HepG2 (cell line): Measurements from ENCODE around the gene NUDT10. TPM values are rescaled to one million over a fixed set of nuclear protein-coding genes. Genes with fewer than 3 reads are reported as not detected.

Experiments
- ATAC-seq: fragments of 200-7000 bp; cut with Tn5 transposase; 3 replicates; pipeline ENCODE4 v1.9.1; 2020; ENCODE audit warnings: mild to moderate bottlenecking, moderate library complexity
- BruUV-seq: library from RNA; stranded (reverse); fragments of 400-500 nt; replicated peaks from 2 replicates; lab custom pipeline; 2021; lab: Mats Ljungman, UMichigan
- CTCF ChIA-PET: fragments of 300-600 bp; formaldehyde crosslinking; extraction: SDS; loops from one replicate; lab custom pipeline; 2021; ENCODE audit warnings: low total read pairs, inconsistent platforms, low intra/inter-chr PET ratio; lab: Yijun Ruan, JAX
- POLR2A ChIA-PET: fragments of 350-600 bp; sonication (Branson Sonifier 250); formaldehyde crosslinking; loops from one replicate; lab custom pipeline; 2020; ENCODE audit warnings: antibody characterized with exemption, inconsistent platforms; lab: Yijun Ruan, JAX
- DNase-seq: peaks from one replicate; pipeline ENCODE4 v3.0.0-alpha.2; 2015; ENCODE audit warnings: low spot score
- FAIRE-seq: peaks from 3 replicates; lab custom pipeline; 2011; peaks lifted over from hg19 to GRCh38; lab: Jason Lieb, UNC
- H2AFZ ChIP-seq: one replicate; pipeline ENCODE4 v1.6.1; 2011; ENCODE audit warnings: low read length, inconsistent platforms
- H3K27ac ChIP-seq: fragments of 300-600 bp; 3 replicates; pipeline ENCODE4 v1.8.0; 2011; ENCODE audit warnings: mixed run types, mild to moderate bottlenecking, mixed read lengths, low read length, inconsistent platforms; ENCODE audit not compliant: insufficient read depth; ENCODE audit errors: extremely low read length
- H3K27me3 ChIP-seq, 2 experiments: fragments of 200-600 bp in 1 of 2; 2 replicates in 1 of 2; 3 replicates in 1 of 2; pipeline versions ENCODE4 v1.6.0 to v1.8.0; 2011; ENCODE audit warnings: low read length in 2 of 2, mild to moderate bottlenecking in 2 of 2, moderate library complexity in 2 of 2, inconsistent platforms in 1 of 2; ENCODE audit not compliant: insufficient read depth in 2 of 2, control insufficient read depth in 1 of 2
- H3K36me3 ChIP-seq, 2 experiments: fragments of 200-600 bp in 1 of 2; replicated peaks in 1 of 2; 2 replicates in 1 of 2; 3 replicates in 1 of 2; pipeline versions ENCODE4 v1.5.1 to v1.8.0; 2011; ENCODE audit warnings: low read length in 2 of 2, inconsistent platforms in 1 of 2; ENCODE audit not compliant: insufficient read depth in 2 of 2, control insufficient read depth in 1 of 2
- H3K4me1 ChIP-seq: 2 replicates; pipeline ENCODE4 v1.5.1; 2012; ENCODE audit warnings: low read length, inconsistent platforms; ENCODE audit not compliant: insufficient read depth
- H3K4me2 ChIP-seq: 2 replicates; pipeline ENCODE4 v1.6.0; 2011; ENCODE audit warnings: low read depth, low read length, inconsistent platforms
- H3K4me3 ChIP-seq, 3 experiments: fragments of 200-600 bp in 1 of 3; sonication (generic), shearing (Covaris generic) in 1 of 3; replicated peaks in 1 of 3; 2 replicates each; pipeline ENCODE4 v1.5.1; 2011 to 2016; ENCODE audit warnings: low read length in 3 of 3, inconsistent platforms in 2 of 3, low read depth in 2 of 3, mild to moderate bottlenecking in 2 of 3, control low read depth in 1 of 3, mixed read lengths in 1 of 3; ENCODE audit not compliant: insufficient read depth in 1 of 3
- H3K79me2 ChIP-seq: one replicate; pipeline ENCODE4 v1.6.1; 2011; ENCODE audit warnings: low read length, inconsistent platforms; ENCODE audit not compliant: insufficient read depth
- H3K9ac ChIP-seq: 2 replicates; pipeline ENCODE4 v1.6.0; 2011; ENCODE audit warnings: mild to moderate bottlenecking, low read depth, low read length, inconsistent platforms; ENCODE audit not compliant: insufficient read depth
- H3K9me3 ChIP-seq: 2 replicates; pipeline ENCODE4 v1.5.1; 2012; ENCODE audit warnings: mild to moderate bottlenecking, low read length
- H4K20me1 ChIP-seq: 2 replicates; pipeline ENCODE4 v1.6.0; 2011; ENCODE audit warnings: inconsistent platforms, mild to moderate bottlenecking, low read length, moderate library complexity; ENCODE audit not compliant: insufficient read depth
- FOXK1 ChIP-seq: sonication (generic); formaldehyde crosslinking; IDR thresholded peaks from 2 replicates; pipeline ENCODE4 v1.4.0; 2020; ENCODE audit warnings: low read depth, missing genetic modification reagents, borderline replicate concordance
- MTF1 ChIP-seq: sonication (generic); formaldehyde crosslinking; IDR thresholded peaks from 2 replicates; pipeline ENCODE4 v1.5.0; 2020; ENCODE audit warnings: missing genetic modification reagents
- PCBP1 ChIP-seq: fragments of 200-400 bp; formaldehyde crosslinking; IDR thresholded peaks from 2 replicates; pipeline ENCODE4 v1.6.1; 2017; ENCODE audit warnings: mild to moderate bottlenecking, low read depth, low read length, borderline replicate concordance
- RARG ChIP-seq: sonication (generic); formaldehyde crosslinking; IDR thresholded peaks from 2 replicates; pipeline ENCODE4 v1.4.0; 2020; ENCODE audit warnings: low read depth, mild to moderate bottlenecking, missing genetic modification reagents
- RORA ChIP-seq: sonication (generic); formaldehyde crosslinking; IDR thresholded peaks from 2 replicates; pipeline ENCODE4 v1.5.0; 2020; ENCODE audit warnings: mild to moderate bottlenecking, missing genetic modification reagents, moderate library complexity
- SNAPC2 ChIP-seq: sonication (generic); formaldehyde crosslinking; IDR thresholded peaks from 2 replicates; pipeline ENCODE4 v1.8.1; 2022; ENCODE audit warnings: mild to moderate bottlenecking, missing genetic modification reagents
- ZNF672 ChIP-seq: sonication (generic); formaldehyde crosslinking; IDR thresholded peaks from 2 replicates; pipeline ENCODE4 v1.8.1; 2022; ENCODE audit warnings: missing genetic modification reagents
- ZZZ3 ChIP-seq: sonication (generic); formaldehyde crosslinking; IDR thresholded peaks from 2 replicates; pipeline ENCODE4 v1.4.0; 2020; ENCODE audit warnings: missing genetic modification reagents, mild to moderate bottlenecking, borderline replicate concordance
- WGBS: methylation state at CpG from one replicate; pipeline ENCODE4 v1.1.6; 2017; ENCODE audit warnings: low lambda C conversion rate; 5-methylcytosine and 5-hydroxymethylcytosine counted together
- in situ Hi-C: cut with HindIII; loops from 2 replicates; pipeline ENCODE4 v1.10.0; 2017; ENCODE audit warnings: low pct_unique_long_range_greater_than_20kb; ENCODE audit not compliant: extremely low pct_ligation_motif_present
- intact Hi-C: fragments of 100-400 bp; cut with micrococcal nuclease; formaldehyde crosslinking; loops from one replicate; pipeline ENCODE4 v1.10.0; 2022; ENCODE audit not compliant: unreplicated experiment
- polyA plus RNA-seq, 8 experiments: library from polyadenylated mRNA; depleted of rRNA in 3 of 8; stranded (reverse) in 7 of 8; unstranded in 1 of 8; fragments of >200 nt; fragmentation: Illumina TruSeq in 4 of 8; extraction: Trizol in 4 of 8; gene quantifications; 2 replicates each; pipeline versions ENCODE4 v1.2.1 to v1.2.3, GENCODE V29; 2011 to 2016; ENCODE audit warnings: low read depth in 4 of 8, missing spikeins in 1 of 8, mixed read lengths in 1 of 8; ENCODE audit not compliant: insufficient read depth in 1 of 8
- total RNA-seq, 5 experiments: library from RNA; depleted of rRNA; stranded (reverse); fragments of >200 nt; fragmentation: Illumina TruSeq; extraction: Trizol; gene quantifications; 2 replicates each; pipeline ENCODE4 v1.2.3, GENCODE V29; 2016; ENCODE audit warnings: low read depth in 1 of 5
- TF ChIP-seq, protein P1 (sequence below): sonication (generic); formaldehyde crosslinking; IDR thresholded peaks from 2 replicates; pipeline ENCODE4 v1.4.0; 2020; ENCODE audit warnings: missing genetic modification reagents
- TF ChIP-seq, protein P2 (sequence below): sonication (generic); formaldehyde crosslinking; conservative IDR thresholded peaks from 2 replicates; pipeline ENCODE4 v1.4.0; 2020; ENCODE audit warnings: missing genetic modification reagents
- TF ChIP-seq, protein P3 (sequence below): sonication (generic); formaldehyde crosslinking; IDR thresholded peaks from 2 replicates; pipeline ENCODE4 v1.4.0; 2020; ENCODE audit warnings: mild to moderate bottlenecking, missing genetic modification reagents

Gene NUDT10
- total and polyA plus RNA-seq, 2 of the 13 experiments (the other 11 are each of a cell fraction or from before 2014, with no cell fraction given), result not detected

DNA sequence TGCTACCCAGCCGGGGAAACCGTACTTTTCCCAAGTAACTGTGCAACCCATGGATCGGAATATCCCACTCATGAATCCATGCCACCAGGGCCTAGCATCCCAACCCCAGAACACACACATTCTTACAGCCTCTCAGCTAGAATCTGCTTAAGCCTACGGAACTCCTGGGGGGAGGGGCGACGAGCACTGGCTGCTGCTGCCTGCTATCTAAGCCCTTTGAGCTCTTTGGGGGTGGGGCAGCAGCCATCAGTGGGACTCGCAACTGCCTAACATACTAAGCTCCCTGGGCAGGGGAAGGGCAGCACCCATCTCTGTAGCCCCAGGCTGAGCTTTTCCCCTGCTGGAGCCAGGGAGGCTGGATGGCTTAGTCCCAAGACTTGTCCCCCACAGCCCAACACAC is 28.6 kb downstream of the NUDT10 start:
- in situ Hi-C loops, result no loop called here
- CTCF ChIA-PET, result no interaction called here
- Histone ChIP-seq H3K4me1 (no peaks in the 10 kb centered on the region), H4K20me1 (no peaks in the 10 kb centered on the region), H3K36me3 (no peaks in the 10 kb centered on the region), H3K27ac (no peak overlapping the region), H2AFZ (no peak overlapping the region), H3K9me3 (no peaks in the 10 kb centered on the region), H3K4me3 (no peak overlapping the region)
- ATAC-seq (no peak), FAIRE-seq (no peak), DNase-seq (no peak)
- POLR2A ChIA-PET, result no interaction called here
- WGBS, result 67% methylated on average over 1 of the region's 7 CpGs
- TF ChIP-seq SNAPC2 (CRISPR knock-in tag), result no peak
- no peak for TF ChIP-seq RARG (CRISPR knock-in tag)
- no peak for TF ChIP-seq ZZZ3 (CRISPR knock-in tag)
- TF ChIP-seq, protein P1, sequence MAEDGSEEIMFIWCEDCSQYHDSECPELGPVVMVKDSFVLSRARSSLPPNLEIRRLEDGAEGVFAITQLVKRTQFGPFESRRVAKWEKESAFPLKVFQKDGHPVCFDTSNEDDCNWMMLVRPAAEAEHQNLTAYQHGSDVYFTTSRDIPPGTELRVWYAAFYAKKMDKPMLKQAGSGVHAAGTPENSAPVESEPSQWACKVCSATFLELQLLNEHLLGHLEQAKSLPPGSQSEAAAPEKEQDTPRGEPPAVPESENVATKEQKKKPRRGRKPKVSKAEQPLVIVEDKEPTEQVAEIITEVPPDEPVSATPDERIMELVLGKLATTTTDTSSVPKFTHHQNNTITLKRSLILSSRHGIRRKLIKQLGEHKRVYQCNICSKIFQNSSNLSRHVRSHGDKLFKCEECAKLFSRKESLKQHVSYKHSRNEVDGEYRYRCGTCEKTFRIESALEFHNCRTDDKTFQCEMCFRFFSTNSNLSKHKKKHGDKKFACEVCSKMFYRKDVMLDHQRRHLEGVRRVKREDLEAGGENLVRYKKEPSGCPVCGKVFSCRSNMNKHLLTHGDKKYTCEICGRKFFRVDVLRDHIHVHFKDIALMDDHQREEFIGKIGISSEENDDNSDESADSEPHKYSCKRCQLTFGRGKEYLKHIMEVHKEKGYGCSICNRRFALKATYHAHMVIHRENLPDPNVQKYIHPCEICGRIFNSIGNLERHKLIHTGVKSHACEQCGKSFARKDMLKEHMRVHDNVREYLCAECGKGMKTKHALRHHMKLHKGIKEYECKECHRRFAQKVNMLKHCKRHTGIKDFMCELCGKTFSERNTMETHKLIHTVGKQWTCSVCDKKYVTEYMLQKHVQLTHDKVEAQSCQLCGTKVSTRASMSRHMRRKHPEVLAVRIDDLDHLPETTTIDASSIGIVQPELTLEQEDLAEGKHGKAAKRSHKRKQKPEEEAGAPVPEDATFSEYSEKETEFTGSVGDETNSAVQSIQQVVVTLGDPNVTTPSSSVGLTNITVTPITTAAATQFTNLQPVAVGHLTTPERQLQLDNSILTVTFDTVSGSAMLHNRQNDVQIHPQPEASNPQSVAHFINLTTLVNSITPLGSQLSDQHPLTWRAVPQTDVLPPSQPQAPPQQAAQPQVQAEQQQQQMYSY (CRISPR knock-in tag), result no peak
- TF ChIP-seq, protein P2, sequence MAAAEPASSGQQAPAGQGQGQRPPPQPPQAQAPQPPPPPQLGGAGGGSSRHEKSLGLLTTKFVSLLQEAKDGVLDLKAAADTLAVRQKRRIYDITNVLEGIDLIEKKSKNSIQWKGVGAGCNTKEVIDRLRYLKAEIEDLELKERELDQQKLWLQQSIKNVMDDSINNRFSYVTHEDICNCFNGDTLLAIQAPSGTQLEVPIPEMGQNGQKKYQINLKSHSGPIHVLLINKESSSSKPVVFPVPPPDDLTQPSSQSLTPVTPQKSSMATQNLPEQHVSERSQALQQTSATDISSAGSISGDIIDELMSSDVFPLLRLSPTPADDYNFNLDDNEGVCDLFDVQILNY (CRISPR knock-in tag), result no peak
- TF ChIP-seq, protein P3, sequence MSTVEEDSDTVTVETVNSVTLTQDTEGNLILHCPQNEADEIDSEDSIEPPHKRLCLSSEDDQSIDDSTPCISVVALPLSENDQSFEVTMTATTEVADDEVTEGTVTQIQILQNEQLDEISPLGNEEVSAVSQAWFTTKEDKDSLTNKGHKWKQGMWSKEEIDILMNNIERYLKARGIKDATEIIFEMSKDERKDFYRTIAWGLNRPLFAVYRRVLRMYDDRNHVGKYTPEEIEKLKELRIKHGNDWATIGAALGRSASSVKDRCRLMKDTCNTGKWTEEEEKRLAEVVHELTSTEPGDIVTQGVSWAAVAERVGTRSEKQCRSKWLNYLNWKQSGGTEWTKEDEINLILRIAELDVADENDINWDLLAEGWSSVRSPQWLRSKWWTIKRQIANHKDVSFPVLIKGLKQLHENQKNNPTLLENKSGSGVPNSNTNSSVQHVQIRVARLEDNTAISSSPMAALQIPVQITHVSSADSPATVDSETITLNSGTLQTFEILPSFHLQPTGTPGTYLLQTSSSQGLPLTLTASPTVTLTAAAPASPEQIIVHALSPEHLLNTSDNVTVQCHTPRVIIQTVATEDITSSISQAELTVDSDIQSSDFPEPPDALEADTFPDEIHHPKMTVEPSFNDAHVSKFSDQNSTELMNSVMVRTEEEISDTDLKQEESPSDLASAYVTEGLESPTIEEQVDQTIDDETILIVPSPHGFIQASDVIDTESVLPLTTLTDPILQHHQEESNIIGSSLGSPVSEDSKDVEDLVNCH (CRISPR knock-in tag), result no peak
- no peak for TF ChIP-seq FOXK1 (CRISPR knock-in tag)
- no peak for TF ChIP-seq PCBP1
- TF ChIP-seq MTF1, result no peak
- no peak for TF ChIP-seq RORA
- TF ChIP-seq ZNF672 (CRISPR knock-in tag), result no peak
- TF ChIP-seq, all 625 proteins: peak for 0
- Histone ChIP-seq H3K4me2 (no peak overlapping the region), H3K9ac (no peak overlapping the region), H3K79me2 (no peaks in the 10 kb centered on the region), H3K27me3 (no peaks in the 10 kb centered on the region)
- BruUV-seq, result no TSS peak
- intact Hi-C loops, result no loop called here
